GM21360 (cell line): ENCODE measurements around the gene OXCT2.
"Not testable (repeated sequence)": the region's sequence is repeated elsewhere in the genome, so short reads cannot be mapped to it uniquely, and the experiment has no call there.

Experiments
- ATAC-seq: cut with Tn5 transposase; IDR thresholded peaks from one replicate; pipeline ENCODE4 v1.9.1; 2021; ENCODE audit warnings: mild to moderate bottlenecking, moderate library complexity; ENCODE audit not compliant: unreplicated experiment

The OXCT2 gene

GRCh38 chr1:39787964-39788363, 16.8 kb upstream of the OXCT2 start:
- not testable (repeated sequence) for ATAC-seq

GRCh38 chr1:39787468-39787867, 16.3 kb upstream of the OXCT2 start:
- ATAC-seq: no peak

GRCh38 chr1:39787108-39787375, 15.9 kb upstream of the OXCT2 start:
- not testable (repeated sequence) for ATAC-seq

- not testable (repeated sequence) for ATAC-seq
Measured at GRCh38 chr1:39786303-39787107, 15.4 kb upstream of the OXCT2 start.

- not testable (repeated sequence) for ATAC-seq
Measured at GRCh38 chr1:39782685-39783084, 11.5 kb upstream of the OXCT2 start.

GRCh38 chr1:39782103-39782502, 11.0 kb upstream of the OXCT2 start:
- no peak for ATAC-seq

- ATAC-seq: no peak
Measured at GRCh38 chr1:39781349-39781715, 10.2 kb upstream of the OXCT2 start.

DNA sequence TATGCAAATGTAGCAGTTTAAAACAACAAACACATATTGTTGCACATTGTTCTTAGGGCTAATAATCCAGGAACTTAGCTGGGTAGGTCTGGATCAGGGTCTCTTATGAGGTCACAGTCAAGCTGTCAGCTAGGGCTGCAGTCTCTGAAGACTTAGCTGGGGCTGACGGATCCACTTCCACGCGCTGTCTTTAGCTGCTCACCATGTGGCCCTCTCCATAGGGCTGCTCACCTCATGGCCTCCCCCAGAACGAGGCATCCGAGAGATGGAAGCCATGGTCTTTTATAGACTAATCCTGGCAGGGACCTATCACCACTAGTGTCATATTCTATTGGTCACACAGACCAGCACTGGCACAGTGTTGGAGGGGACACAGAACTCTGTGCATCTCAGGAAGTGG, 8.7 kb upstream of the OXCT2 start:
- no peak for ATAC-seq

DNA sequence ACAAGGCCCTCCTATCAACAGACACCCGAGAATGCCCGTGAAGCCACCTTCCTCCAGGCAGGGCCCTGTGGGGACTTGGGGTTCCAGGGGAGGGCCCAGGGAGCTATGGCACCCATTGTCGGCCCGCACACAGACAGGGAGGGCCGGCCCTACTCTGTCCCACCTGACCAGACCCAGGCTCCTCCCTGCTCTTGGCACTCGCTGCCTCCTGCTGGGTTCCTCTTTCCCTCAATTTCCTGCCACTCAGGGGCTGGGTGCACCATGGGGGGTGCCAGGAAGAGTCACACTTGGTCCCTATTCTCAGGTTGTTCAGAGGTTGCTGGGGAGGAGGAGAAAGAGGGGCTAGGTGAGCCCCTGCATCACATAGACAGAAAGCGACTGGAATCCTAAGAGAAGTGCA, 8.0 kb upstream of the OXCT2 start:
- ATAC-seq: no peak

DNA sequence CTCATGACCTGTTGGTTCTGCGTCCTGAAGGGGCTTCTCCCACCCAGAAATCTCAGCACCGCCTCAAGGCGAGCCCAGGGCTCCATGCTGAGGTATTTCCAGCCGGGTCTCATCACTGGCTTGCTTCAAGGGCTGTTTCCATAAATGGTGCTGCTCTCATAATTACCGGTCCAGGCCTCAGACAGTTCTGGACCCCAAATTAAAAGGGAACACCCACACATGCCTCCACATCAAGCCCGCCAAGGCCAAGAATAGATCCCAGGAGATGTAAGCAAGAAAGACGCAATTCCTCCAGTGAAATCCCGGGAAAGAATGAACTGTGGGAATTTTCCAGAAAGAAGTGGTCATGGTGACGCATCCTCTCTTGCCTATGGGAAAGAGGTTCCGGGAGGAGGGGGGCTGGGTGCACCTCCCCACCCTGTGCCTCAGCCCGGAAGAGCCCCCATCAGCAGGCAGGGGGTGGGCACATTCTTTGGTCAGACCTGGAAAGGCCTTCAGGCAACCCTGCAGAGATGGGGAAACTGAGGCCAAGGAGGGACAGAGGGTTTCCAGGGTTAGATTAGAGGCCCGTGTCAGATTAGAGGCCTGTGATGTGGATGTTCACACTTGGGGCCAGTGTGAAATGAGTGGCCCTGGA, 7.4 kb upstream of the OXCT2 start:
- ATAC-seq: not testable (repeated sequence)

- not testable (repeated sequence) for ATAC-seq
Measured at GRCh38 chr1:39777896-39778295, 6.7 kb upstream of the OXCT2 start.

DNA sequence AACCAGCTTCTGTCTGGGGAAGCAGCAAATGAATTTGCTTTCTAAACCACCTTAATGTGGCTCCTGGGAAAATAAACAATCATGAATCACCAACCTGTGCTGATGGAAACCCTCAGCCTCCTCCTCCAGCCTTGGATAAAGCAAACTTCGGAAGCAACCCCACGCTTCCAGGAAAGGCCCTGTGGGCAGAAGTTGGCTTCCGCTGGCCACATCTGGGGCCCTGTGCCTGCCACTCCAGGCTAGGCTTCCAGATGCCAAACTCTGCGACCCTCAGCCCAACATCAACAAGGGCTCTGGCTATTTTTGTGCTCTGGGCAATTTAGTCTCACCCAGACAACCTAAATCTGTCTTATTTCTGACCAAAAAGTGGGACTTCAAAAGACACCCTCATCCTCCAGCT, 6.2 kb upstream of the OXCT2 start:
- ATAC-seq: no peak

- ATAC-seq: no peak
Measured at GRCh38 chr1:39776886-39777285, 5.7 kb upstream of the OXCT2 start.

DNA sequence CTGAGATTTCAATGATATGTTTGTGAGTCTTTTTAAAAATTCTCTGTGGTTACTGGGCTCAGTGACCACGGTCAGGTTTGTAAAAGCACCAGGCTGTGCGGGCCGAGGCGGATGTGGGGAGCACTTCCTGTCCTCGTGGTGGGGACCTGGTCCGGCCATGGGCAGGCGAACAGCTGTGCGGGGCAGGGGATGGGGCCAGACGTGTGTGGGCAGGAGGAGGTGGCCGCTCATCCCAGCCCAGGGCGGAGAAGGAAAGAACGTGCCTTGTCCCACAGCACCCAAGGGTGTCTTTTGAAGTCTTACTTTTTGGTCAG, 5.2 kb upstream of the OXCT2 start:
- no peak for ATAC-seq

DNA sequence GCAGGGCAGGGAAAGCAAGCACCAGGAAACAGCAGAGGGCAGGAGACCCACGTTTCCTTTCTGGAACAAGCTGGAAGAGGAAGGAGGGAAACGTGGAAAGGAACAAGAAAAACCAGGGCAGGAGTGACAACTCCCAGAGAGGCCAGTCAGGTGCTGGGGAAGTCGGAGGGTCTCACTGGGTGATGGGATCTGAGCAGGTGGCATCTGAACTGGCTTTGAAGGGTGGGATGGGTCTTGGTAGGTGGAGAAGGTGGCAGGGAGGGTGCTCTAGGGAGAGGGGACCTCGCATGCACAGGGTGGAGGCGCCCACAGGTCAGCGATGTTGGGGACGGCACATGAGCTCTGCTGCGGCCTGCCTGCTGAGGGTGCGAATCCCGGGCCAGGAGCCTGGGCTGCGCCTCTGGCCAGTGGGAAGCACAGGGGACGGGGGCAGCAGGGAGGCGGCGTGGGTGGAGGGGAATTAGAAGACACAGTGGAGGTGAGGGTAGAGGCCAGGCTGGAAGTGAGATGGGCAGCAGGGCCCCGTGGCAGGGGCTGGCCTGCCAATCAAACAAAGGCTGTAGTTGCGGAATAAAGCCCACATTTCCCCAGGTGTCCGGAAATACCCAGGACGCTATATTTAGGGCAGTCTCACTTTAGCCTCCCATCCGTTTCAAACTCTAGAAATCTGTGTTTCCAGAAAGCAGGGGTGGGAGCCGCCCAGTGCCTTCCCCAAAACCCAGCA, 4.7 kb upstream of the OXCT2 start:
- ATAC-seq: not testable (repeated sequence)

DNA sequence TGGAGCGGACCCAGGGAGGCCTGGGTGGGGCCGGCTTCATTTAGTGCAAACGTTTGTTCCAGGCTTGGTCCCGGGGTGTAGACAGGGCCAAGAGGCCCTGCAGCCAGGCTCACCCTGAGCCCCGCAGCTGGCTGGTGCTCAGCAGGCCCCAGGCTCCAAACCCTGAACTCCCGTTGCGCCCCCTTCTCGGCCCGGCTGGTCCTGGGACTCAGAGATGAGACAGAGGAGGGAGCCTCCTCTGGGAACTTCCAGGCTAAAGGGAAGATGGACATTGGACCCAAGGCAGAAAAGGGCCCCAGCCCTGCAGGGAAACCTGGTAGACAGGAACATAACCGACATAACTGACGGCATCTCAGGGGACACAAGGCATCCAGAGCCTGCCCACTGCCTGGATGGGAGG, 4.0 kb upstream of the OXCT2 start:
- ATAC-seq: not testable (repeated sequence)

DNA sequence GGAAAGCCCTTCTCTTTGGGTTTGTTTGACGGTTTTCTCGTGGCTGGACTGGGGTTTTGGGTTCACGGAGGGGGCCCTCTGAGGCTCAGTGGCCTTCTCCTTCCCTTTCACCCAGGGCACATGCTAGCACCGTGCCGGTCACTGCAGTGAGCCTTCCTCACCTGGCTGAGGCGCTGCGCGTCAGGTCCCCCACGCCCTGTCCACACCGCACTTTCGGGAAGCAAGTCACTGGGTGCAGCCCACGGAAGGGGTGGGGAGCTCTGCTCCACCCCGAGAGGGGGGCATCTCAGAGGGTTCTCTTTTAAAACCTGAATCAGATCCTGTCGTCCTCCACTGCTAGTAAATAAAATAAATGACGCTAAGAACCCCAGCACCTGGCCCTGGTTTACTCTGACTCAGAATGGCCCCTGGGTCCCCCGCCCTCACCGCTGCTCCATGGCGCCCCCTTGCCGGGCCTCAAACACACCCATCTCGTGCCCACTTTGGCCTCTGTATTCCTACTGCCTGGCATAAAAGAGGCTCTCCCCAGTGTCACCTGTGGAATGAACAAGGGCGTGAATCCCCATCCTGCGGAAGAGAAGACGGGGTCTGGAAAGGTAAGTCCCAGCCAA, 2.3 kb upstream of the OXCT2 start:
- ATAC-seq: not testable (repeated sequence)

DNA sequence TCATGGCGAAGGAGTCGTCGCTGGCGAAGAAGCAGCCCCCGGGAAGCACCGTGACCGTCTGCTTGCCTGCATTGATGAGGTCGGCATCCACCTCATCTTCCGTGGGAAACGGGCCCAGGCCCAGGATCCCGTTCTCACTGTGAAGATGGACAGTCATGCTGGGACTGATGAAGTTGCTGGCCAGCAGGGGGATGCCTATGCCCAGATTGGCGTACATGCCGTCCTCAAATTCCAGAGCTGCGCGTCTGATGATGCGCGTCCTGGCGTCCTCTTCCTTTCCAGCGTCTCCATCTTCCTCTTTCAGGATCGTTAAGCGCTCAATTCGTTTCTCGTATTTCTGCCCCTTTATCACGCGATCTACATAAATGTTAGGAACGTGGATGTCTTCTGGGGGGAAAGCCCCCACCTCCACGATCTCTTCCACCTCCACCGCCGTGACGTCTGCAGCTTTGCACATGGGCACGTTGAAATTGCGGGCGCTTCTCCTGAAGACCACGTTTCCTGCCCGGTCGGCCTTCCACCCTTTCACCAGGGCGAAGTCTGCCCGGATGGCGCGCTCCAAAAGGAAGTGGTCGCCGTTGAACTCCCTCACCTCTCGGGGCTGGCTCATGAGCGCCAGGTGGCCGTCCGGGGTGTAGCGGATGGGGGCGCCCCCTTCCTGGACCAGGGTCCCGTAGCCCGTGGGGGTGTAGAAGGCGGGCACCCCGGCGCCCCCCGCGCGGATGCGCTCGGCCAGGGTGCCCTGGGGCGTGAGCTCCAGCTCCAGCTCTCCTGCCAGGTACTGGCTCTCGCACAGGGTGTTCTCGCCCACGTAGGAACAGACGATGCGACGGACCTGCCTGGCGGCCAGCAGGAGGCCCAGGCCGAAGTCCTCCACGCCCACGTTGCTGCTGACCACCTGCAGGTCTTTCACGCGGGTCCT, 787 bp downstream of the OXCT2 start:
- not testable (repeated sequence) for ATAC-seq

DNA sequence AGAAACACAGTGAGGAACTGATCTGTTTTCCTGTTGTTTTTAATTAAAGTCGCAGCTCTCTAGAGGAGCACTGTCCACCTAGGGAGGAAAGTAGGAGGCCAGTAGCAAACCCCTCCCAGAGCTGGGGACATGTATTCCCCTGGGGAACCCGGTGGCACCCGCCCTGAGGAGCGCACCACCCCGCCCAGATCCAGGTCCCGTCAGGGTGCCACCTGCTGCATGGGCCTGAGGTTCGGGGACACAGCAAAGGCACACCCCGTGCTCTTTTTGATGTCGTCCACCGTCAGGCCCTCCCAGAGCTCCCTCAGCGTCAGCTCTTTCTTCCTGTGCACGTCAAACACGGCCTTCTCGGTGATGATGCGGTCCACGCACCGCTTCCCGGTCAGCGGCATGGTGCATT, 1.6 kb downstream of the OXCT2 start:
- not testable (repeated sequence) for ATAC-seq

GRCh38 chr1:39766466-39766865, 4.7 kb downstream of the OXCT2 start:
- not testable (repeated sequence) for ATAC-seq

- ATAC-seq: not testable (repeated sequence)
Measured at GRCh38 chr1:39764512-39764911, 6.6 kb downstream of the OXCT2 start.
